ENCODE results near the gene NR2E1.

The NR2E1 gene

GRCh38 chr6:108165714-108166663 lies at the start of gene NR2E1:
Gene NR2E1 (plus strand): TSS chr6:108166022. CDS start chr6:108166766, 744 bp downstream.
- no peak for DNase-seq (ENCODE audit: low read depth)

GRCh38 chr6:108116546-108117426 lies 49.0 kb upstream of the NR2E1 start:
- DNase-seq (ENCODE audit: low read depth), result no peak

GRCh38 chr6:108117427-108118358 lies 48.1 kb upstream of the NR2E1 start:
- DNase-seq (ENCODE audit: low read depth), result no peak

GRCh38 chr6:108118359-108118724 lies 47.5 kb upstream of the NR2E1 start:
- DNase-seq (ENCODE audit: low read depth), result no peak

- DNase-seq (ENCODE audit: low read depth), result no peak
Measured at GRCh38 chr6:108118810-108119768, 46.7 kb upstream of the NR2E1 start.

GRCh38 chr6:108119769-108120141 lies 46.1 kb upstream of the NR2E1 start:
- no peak for DNase-seq (ENCODE audit: low read depth)

- DNase-seq (ENCODE audit: low read depth), result no peak
Measured at GRCh38 chr6:108120311-108120710, 45.5 kb upstream of the NR2E1 start.

- no peak for DNase-seq (ENCODE audit: low read depth)
Measured at GRCh38 chr6:108121612-108122011, 44.2 kb upstream of the NR2E1 start.

- DNase-seq (ENCODE audit: low read depth), result no peak
Measured at GRCh38 chr6:108123481-108123929, 42.3 kb upstream of the NR2E1 start.

GRCh38 chr6:108123946-108124345 lies 41.9 kb upstream of the NR2E1 start:
- DNase-seq (ENCODE audit: low read depth), result no peak

GRCh38 chr6:108127056-108127455 lies 38.8 kb upstream of the NR2E1 start:
- no peak for DNase-seq (ENCODE audit: low read depth)

- DNase-seq (ENCODE audit: low read depth), result no peak
Measured at GRCh38 chr6:108127826-108128225, 38.0 kb upstream of the NR2E1 start.

GRCh38 chr6:108130262-108130661 lies 35.6 kb upstream of the NR2E1 start:
- DNase-seq (ENCODE audit: low read depth), result no peak

- no peak for DNase-seq (ENCODE audit: low read depth)
Measured at GRCh38 chr6:108132863-108133262, 33.0 kb upstream of the NR2E1 start.

- peak; percentile 36 for DNase-seq (ENCODE audit: low read depth)
Measured at GRCh38 chr6:108133594-108134179, 32.1 kb upstream of the NR2E1 start.

- DNase-seq (ENCODE audit: low read depth), result no peak
Measured at GRCh38 chr6:108134213-108134970, 31.4 kb upstream of the NR2E1 start.

- DNase-seq (ENCODE audit: low read depth), result no peak
Measured at GRCh38 chr6:108142240-108142639, 23.6 kb upstream of the NR2E1 start.

GRCh38 chr6:108145639-108146038 lies 20.2 kb upstream of the NR2E1 start:
- DNase-seq (ENCODE audit: low read depth), result no peak

GRCh38 chr6:108152446-108152845 lies 13.4 kb upstream of the NR2E1 start:
- no peak for DNase-seq (ENCODE audit: low read depth)

Measured in GM04504 (cell line).